ENCODE measurements around the gene MAFB.
"Not testable (repeated sequence)": the region's sequence is repeated elsewhere in the genome, so short reads cannot be mapped to it uniquely, and the experiment has no call there.

MAFB gene

GRCh38 chr20:40689100-40689942 is at the start of gene MAFB:
MAFB (minus strand) TSS chr20:40689236; CDS start chr20:40688850, 386 bp downstream.
- DNase-seq, result peak; percentile 91

- DNase-seq, result not testable (repeated sequence)
Measured at GRCh38 chr20:40736468-40736867, 47.4 kb upstream of the MAFB start.

DNA sequence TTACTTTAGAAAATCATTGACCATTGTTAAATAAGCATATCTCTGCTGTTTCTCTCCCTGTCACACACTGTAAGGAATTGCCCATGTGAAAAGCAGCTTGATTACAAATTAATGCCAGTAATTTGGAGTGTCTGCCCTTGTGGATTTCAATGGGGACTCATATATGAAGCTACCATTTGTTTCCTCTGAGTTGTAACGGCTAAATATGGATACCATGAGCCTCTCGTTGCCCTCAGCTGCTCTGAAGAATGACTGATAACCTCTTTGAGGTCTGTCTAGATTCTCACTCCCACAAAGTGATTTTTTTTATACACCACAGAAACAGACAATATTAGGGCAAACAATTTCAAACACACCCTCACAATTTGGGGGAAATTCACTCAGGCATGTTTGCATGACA is 40.0 kb upstream of the MAFB start:
- no peak for DNase-seq

DNA sequence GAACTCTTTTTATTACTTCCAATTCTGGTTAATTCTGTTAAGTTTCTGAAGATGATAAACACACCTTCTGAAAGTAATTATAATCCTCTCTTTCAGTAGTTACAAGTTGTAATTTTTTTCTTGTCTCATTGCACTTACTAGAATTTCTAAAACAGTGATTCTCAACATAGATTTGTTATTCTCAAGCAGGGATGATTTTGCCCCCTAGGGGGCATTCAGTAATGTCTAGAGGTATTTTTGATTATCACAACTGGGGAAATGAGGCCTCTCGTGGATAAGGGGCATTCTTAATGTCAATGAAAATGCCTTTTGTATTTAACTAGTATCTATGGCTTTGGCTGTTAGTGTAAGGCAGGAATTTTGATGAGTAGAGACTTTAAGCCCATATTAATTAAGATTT is 39.4 kb upstream of the MAFB start:
- no peak for DNase-seq

DNA sequence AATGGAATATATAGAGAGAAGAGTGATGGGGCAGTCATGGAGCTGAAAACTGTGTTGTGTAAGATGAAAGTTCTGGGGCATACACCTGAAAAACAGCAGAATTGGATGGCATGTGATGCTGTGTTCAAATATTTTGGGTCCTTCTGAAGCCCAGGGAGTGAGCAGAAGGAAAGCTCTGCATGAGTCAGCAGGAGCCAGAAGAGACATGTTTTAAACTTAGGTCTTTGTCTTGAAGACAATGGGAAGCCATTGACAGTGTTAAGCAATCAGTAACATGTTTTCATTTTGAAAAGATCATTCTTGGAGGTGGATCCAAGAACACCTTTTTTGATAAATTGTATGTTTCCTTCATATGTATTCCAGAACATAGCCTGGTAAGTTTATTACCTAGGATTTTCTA is 38.9 kb upstream of the MAFB start:
- no peak for DNase-seq

- DNase-seq, result no peak
Measured at GRCh38 chr20:40726776-40727175, 37.7 kb upstream of the MAFB start.

- DNase-seq, result no peak
Measured at GRCh38 chr20:40724566-40724965, 35.5 kb upstream of the MAFB start.

GRCh38 chr20:40720826-40721225 is 31.8 kb upstream of the MAFB start:
- DNase-seq, result no peak

GRCh38 chr20:40720099-40720498 is 31.1 kb upstream of the MAFB start:
- DNase-seq, result no peak

DNA sequence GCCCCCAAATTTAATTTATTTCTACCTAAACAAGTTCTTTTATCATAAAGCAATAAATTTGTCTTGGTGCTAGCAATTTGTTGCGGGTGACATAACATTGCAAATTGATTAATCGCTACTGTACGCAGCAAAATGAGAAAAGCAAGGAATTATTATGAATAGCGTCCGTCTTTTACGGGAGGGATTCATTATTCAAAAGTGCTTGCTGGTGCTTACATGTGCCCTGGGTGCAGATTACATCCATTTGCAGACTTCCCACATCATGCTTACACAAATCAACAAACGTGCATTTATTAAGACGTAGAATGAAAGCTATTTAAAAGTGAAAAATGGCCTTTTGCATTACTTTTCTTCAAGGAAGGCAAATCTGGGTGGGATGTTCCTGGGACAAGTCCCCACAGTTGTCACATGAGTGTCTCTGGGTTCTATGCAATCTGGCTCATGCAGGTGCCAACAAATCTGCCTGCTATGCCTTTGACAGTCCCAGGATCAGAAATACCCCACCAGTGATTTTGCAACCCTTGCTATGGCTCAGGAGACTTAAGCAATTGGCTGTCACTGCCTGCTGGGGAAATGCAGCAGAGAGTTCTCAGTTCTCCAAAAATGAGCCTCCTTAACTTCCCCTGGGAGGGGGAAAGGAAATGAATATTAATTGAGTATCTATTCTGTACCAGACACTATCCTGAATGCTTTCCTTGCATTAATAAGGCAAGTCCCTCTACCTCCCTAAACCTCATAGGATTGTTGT is 30.1 kb upstream of the MAFB start:
- DNase-seq, result no peak

- no peak for DNase-seq
Measured at GRCh38 chr20:40718214-40718977, 29.4 kb upstream of the MAFB start.

- DNase-seq, result peak; percentile 36
Measured at GRCh38 chr20:40717343-40717865, 28.4 kb upstream of the MAFB start.

GRCh38 chr20:40715491-40715890 is 26.5 kb upstream of the MAFB start:
- DNase-seq, result no peak

GRCh38 chr20:40714916-40715315 is 25.9 kb upstream of the MAFB start:
- no peak for DNase-seq

GRCh38 chr20:40714109-40714508 is 25.1 kb upstream of the MAFB start:
- no peak for DNase-seq

DNA sequence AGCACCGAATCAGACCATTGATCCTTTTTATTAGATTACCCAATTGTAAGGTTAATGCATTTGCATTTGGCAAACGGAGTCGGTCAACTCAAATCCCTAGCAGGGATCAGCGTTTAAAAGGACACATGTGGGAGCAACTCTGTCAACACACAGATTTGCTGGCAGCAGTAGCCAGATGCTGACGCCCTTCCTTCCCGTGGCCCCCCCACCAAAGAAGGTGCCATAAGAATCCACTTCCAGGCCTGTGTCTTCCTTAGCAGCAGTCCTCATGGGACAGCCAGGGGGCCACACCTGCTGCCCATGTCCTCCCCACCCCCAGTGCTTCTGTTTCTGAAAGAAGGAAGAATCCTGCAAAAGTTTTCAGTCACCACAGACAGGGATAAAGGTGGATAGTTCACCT is 24.5 kb upstream of the MAFB start:
- DNase-seq, result no peak

- no peak for DNase-seq
Measured at GRCh38 chr20:40711079-40711478, 22.0 kb upstream of the MAFB start.

DNA sequence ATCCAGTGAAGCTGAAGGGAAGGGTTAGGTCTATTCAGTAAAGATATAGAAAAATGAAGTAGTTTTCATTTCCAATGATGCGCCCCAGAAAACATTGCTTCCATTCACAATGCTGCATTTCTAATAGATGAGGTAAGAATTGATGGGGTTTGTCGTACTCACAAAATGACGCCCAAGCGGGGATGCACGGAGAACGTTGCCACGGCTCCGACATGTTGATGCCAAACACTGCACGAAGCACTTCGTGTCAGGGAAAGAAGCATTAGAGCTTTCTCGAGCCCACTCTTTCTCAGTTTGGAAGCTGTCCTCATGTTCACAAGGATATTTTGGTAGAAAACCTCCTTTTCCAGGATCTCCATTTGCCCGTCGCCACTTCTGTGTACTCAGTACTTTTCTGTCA is 21.6 kb upstream of the MAFB start:
- DNase-seq, result no peak

DNA sequence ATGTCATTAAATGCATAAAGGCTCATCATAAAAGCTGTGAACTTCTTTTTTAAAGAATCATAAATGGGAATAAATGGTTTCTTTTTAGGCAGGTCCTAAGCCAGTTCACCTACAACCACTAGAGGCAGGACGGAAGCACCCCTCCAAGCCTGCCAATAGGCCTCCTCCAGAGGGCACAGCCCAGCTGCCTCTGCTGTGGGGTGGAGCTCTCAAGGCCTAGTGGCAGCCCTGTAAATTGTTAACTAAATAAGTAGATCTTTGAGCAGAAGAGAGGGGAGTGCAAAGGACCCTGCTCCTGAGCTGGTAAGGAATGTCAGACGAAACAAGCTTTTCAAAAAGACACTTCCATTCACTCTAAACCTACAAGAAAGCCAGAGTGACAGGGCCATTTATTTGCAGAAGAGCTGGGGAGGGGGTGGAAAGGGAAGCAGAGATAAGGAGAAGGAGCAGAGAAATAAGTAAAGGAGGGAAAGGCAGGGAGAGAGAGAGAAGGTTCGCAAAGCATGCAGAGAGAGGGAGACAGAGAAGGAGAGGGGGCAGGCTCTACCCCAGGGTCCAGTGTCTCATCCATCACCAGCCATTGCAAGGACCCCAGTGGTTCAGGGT is 18.0 kb upstream of the MAFB start:
- peak; percentile 17 for DNase-seq

DNA sequence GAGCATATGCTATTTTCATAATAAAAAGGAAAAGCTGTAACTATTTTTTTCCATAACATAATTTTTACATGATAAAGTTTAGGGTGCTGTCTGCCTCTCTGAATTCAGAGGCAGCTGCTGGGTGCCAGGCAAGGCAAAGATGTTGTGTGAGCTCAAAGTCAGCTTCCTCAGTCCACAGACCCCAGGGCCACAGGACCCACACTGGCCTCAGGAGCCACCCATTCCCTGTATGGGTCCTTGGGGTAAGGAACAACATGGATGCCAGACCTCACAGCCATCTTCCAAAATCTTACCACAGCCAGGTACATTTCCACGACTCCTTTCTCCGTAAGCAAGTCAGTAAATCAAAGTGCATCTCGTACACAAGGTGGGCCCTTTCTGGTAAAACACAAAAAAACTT is 16.4 kb upstream of the MAFB start:
- DNase-seq, result no peak

DNA sequence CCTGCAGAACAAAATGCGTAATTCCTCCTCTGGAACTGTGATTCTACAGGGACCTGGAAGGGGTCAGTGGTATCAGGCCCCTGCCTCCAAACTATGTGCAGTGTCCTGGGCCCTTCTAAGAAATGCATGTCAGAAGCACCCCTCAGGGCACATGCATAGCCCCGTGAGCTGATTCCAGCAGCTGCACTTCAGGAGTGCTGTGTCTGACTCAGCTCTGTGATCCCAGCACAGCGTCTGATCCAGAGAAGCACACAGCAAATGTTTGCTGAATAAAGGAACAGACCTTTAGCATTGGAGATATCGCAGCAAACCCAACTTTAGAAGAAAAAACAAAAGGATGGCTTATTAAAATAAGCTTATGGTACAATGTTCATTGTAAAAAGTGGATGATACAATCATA is 15.8 kb upstream of the MAFB start:
- no peak for DNase-seq

- peak; percentile 34 for DNase-seq
Measured at GRCh38 chr20:40703975-40704530, 15.0 kb upstream of the MAFB start.

DNA sequence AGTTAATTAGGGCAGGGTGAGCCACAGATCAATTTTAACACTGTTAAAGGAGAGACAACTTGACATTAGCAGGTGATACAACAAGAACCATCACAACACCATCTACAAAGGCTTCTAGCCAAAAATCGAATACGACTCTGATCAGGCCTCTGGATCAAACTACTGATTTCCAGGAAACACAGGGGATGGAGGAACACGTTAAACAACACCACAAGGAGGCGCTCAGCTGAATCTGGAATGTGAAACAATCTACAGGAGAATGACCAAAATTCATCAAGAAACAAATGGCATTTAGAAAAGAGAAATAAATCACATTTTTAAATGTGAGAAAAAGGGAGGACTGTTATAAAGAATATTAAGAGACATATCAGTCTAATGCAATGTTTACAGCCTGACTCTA is 13.5 kb upstream of the MAFB start:
- no peak for DNase-seq
